Astrocyte (in vitro differentiated cells and primary cell): ENCODE results near the gene CIITA.

Source experiments
- EZH2 ChIP-seq: IDR thresholded peaks from 2 replicates; pipeline ENCODE4 v1.6.1; 2012; ENCODE audit warnings: mild to moderate bottlenecking, low read length, inconsistent platforms; ENCODE audit not compliant: insufficient read depth
- TF ChIP-seq, protein P1 (sequence below): IDR thresholded peaks from 2 replicates; pipeline ENCODE4 v1.5.1; 2011; ENCODE audit warnings: low read depth, mild to moderate bottlenecking, inconsistent platforms, low read length, moderate library complexity; ENCODE audit not compliant: insufficient read depth

DNA sequence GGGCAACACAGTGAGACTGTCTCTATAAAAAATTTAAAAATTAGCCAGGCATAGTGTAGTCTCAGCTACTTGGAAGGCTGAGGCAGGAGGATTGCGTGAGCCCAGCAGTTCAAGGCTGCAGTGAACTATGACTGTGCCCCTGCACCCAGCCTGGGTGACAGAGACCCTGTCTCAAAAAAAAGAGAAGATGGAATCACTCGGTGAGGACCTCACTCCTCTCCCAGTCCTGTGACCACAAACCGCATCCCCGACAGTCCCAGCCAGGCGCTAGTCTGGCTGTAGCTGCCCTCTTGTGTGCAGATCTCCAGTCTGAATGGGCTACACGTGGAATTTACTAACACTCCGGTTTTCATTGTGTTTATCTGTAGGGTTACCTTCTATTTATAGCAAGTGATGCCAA, 54.1 kb downstream of the CIITA start:
- TF ChIP-seq, protein P1, sequence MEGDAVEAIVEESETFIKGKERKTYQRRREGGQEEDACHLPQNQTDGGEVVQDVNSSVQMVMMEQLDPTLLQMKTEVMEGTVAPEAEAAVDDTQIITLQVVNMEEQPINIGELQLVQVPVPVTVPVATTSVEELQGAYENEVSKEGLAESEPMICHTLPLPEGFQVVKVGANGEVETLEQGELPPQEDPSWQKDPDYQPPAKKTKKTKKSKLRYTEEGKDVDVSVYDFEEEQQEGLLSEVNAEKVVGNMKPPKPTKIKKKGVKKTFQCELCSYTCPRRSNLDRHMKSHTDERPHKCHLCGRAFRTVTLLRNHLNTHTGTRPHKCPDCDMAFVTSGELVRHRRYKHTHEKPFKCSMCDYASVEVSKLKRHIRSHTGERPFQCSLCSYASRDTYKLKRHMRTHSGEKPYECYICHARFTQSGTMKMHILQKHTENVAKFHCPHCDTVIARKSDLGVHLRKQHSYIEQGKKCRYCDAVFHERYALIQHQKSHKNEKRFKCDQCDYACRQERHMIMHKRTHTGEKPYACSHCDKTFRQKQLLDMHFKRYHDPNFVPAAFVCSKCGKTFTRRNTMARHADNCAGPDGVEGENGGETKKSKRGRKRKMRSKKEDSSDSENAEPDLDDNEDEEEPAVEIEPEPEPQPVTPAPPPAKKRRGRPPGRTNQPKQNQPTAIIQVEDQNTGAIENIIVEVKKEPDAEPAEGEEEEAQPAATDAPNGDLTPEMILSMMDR: no peak
- no peak for TF ChIP-seq EZH2
